K562 (cell line): Measurements from ENCODE around the gene XKRX. TPM values are rescaled to one million over a fixed set of nuclear protein-coding genes. Genes with fewer than 3 reads are reported as not detected.

Experiments used
- ADNP ChIP-seq: fragments of 200-800 bp; sonication (Bioruptor generic); IDR thresholded peaks from 2 replicates; pipeline ENCODE4 v1.6.1; 2016; ENCODE audit warnings: missing genetic modification characterization, missing compliant biosample characterization
- CUX1 ChIP-seq: fragments of 200-800 bp; sonication (Bioruptor generic); IDR thresholded peaks from 2 replicates; pipeline ENCODE4 v1.6.1; 2016; ENCODE audit warnings: missing genetic modification characterization, missing compliant biosample characterization
- ESRRB ChIP-seq: fragments of 250-450 bp; sonication (Bioruptor Pico); IDR thresholded peaks from 2 replicates; pipeline ENCODE4 v1.5.0; 2020; ENCODE audit warnings: mild to moderate bottlenecking, moderate library complexity, borderline replicate concordance
- HSF4 ChIP-seq: fragments of 250-450 bp; sonication (Bioruptor Pico); IDR thresholded peaks from 2 replicates; pipeline ENCODE4 v2.1.2; 2022; ENCODE audit warnings: mild to moderate bottlenecking, moderate library complexity, borderline replicate concordance
- MCM7 ChIP-seq, 2 experiments: fragments of 450-650 bp; IDR thresholded peaks; 2 replicates each; pipeline ENCODE4 v1.6.1; 2016 to 2018
- SPI1 ChIP-seq: IDR thresholded peaks from 2 replicates; pipeline ENCODE4 v1.6.1; 2011; ENCODE audit warnings: low read depth, low read length, control low read depth, borderline replicate concordance
- YY1 ChIP-seq, 3 experiments: IDR thresholded peaks; 2 replicates each; pipeline ENCODE4 v1.6.1; 2011; ENCODE audit warnings: low read length in 2 of 3, mild to moderate bottlenecking in 2 of 3, moderate library complexity in 2 of 3, borderline replicate concordance in 1 of 3, control low read depth in 1 of 3, low read depth in 1 of 3; ENCODE audit not compliant: insufficient read depth in 3 of 3, insufficient replicate concordance in 2 of 3, control insufficient read depth in 1 of 3, insufficient read length in 1 of 3; ENCODE audit errors: extremely low read depth in 1 of 3
- ZEB2 ChIP-seq: fragments of 450-650 bp; IDR thresholded peaks from 2 replicates; pipeline ENCODE4 v1.6.1; 2016
- ZNF133 ChIP-seq: fragments of 250-450 bp; sonication (Bioruptor Pico); IDR thresholded peaks from 2 replicates; pipeline ENCODE4 v1.4.0; 2020; ENCODE audit warnings: mild to moderate bottlenecking
- ZNF184 ChIP-seq: sonication (generic); formaldehyde crosslinking; IDR thresholded peaks from 2 replicates; pipeline ENCODE4 v1.5.0; 2020; ENCODE audit warnings: missing genetic modification reagents
- polyA plus RNA-seq, 8 experiments: library from polyadenylated mRNA; depleted of rRNA in 4 of 8; stranded (reverse) in 5 of 8; unstranded in 3 of 8; fragments of >200 nt; fragmentation: Nextera tagmentation in 2 of 8; fragmentation: Illumina TruSeq in 1 of 8; extraction: Ambion mirVana in 2 of 8; extraction: Trizol in 1 of 8; gene quantifications; 2 replicates each; pipeline versions ENCODE4 v1.2.1 to v1.2.3, GENCODE V29; 2011 to 2014; ENCODE audit warnings: inconsistent platforms in 1 of 8, missing spikeins in 1 of 8
- total RNA-seq, 7 experiments: library from RNA; depleted of rRNA in 6 of 7; stranded (reverse); fragments of >200 nt in 6 of 7; fragmentation: Illumina TruSeq in 2 of 7; extraction: Trizol in 2 of 7; gene quantifications; 2 replicates each; pipeline versions ENCODE4 v1.2.1 to v1.2.3, GENCODE V29; 2011 to 2021; ENCODE audit warnings: low replicate concordance in 1 of 7
- TF ChIP-seq, protein P1 (sequence below): sonication (generic); IDR thresholded peaks from 2 replicates; pipeline ENCODE4 v1.6.1; 2016

The XKRX gene
- total and polyA plus RNA-seq, 9 of the 15 experiments (the other 6 are each of a cell fraction or from before 2014, with no cell fraction given), result 0.03 TPM; not detected in 8

DNA sequence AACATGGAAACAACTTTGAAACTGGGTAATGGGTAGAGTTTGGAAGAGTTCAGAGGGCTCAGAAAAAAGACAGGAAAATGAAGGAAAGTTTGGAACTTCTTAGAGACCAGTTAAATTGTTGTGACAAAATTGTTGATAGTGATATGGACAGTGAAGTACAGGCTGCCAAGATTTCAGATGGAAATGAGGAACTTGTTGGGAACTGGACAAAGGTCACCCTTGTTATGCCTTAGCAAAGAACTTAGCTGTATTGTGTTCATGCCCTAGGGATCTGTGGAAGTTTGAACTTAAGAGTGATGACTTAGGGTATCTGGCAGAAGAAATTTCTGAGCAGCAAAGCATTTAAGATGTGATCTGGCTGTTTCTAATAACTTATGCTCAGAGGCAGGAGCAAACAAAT is 35.6 kb upstream of the XKRX start (continued):
- TF ChIP-seq CUX1 (CRISPR knock-in tag) (no peak), HSF4 (CRISPR knock-in tag) (no peak), ESRRB (CRISPR knock-in tag) (no peak), ZNF133 (no peak), YY1 (IDR thresholded peaks at IDR 0.05; ENCODE audit: borderline replicate concordance in 1 of 3, control insufficient read depth in 1 of 3, extremely low read depth in 1 of 3, insufficient read depth in 3 of 3, insufficient read length in 1 of 3, insufficient replicate concordance in 2 of 3, low read depth in 1 of 3, low read length in 2 of 3) (no peak), ADNP (tag) (no peak), SPI1 (no peak), MCM7 (IDR thresholded peaks at IDR 0.05) (no peak), ZEB2 (no peak), ZNF184 (CRISPR knock-in tag) (no peak)
- TF ChIP-seq, protein P1, sequence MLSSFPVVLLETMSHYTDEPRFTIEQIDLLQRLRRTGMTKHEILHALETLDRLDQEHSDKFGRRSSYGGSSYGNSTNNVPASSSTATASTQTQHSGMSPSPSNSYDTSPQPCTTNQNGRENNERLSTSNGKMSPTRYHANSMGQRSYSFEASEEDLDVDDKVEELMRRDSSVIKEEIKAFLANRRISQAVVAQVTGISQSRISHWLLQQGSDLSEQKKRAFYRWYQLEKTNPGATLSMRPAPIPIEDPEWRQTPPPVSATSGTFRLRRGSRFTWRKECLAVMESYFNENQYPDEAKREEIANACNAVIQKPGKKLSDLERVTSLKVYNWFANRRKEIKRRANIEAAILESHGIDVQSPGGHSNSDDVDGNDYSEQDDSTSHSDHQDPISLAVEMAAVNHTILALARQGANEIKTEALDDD, result no peak
